ENCODE measurements around the gene PELI2.

The PELI2 gene

DNA sequence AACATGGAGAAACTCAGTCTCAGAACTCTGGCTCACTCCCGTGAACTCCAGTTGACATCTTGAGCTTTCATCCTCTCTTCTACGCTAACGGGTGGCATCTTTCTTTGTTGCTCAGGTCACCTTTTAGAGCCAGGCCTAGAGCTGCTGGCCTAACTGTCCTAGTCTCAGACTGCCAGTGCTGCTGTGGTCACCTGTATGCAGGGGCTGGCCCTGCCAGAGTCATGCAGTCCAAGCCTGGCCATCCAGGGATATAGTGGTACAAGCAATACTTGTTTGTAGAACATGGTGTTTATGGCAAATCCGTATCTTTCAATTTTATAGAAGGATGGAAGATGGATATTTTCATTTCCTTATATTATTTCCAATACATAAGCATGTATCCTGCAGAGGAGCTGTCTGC, 117.2 kb downstream of the PELI2 start:
- Histone ChIP-seq H3K36me3 (ENCODE audit: insufficient read depth, low read length) (no peaks in the 10 kb centered on the region), H3K9me3 (ENCODE audit: low read length) (no peaks in the 10 kb centered on the region), H3K4me3 (ENCODE audit: low read depth in 1 of 2, low read length in 2 of 2) (no peak overlapping the region), H3K9ac (ENCODE audit: low read length) (no peak overlapping the region), H3K27me3 (ENCODE audit: control insufficient read depth in 1 of 2, insufficient read depth in 2 of 2, low read length in 2 of 2) (no peaks in the 10 kb centered on the region), H3K27ac (ENCODE audit: low read depth, low read length) (no peak overlapping the region), H3K4me1 (ENCODE audit: insufficient read depth, low read length) (no peaks in the 10 kb centered on the region)

DNA sequence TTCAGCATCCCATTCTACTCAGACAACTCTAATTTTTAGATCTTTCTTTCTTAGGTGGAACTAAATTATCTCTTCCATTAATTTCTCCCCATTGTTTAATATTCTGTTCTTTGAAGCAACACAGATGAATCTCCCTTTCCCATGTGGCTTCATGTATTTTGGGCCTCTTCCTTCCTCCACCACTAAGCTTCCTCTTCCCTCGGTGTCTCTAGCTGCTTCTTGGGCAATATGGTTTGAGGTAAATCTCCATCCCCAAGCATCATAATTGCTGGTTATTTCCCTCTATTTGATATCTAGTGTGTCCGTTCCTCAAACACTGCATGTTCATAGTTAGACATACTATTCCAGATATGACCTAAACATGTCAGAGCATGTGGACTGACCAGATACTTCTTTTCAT, 119.2 kb downstream of the PELI2 start:
- H3K9ac ChIP-seq (ENCODE audit: low read length) = no peak overlapping the region
- no peaks in the 10 kb centered on the region for H3K36me3 ChIP-seq (ENCODE audit: insufficient read depth, low read length)
- no peak overlapping the region for H3K4me3 ChIP-seq (ENCODE audit: low read depth in 1 of 2, low read length in 2 of 2)
- no peaks in the 10 kb centered on the region for H3K27me3 ChIP-seq (ENCODE audit: control insufficient read depth in 1 of 2, insufficient read depth in 2 of 2, low read length in 2 of 2)
- H3K4me1 ChIP-seq (ENCODE audit: insufficient read depth, low read length) = no peaks in the 10 kb centered on the region
- no peaks in the 10 kb centered on the region for H3K9me3 ChIP-seq (ENCODE audit: low read length)
- no peak overlapping the region for H3K27ac ChIP-seq (ENCODE audit: low read depth, low read length)

- Histone ChIP-seq H3K4me3 (ENCODE audit: low read depth in 1 of 2, low read length in 2 of 2) (no peak overlapping the region), H3K4me1 (ENCODE audit: insufficient read depth, low read length) (peaks cover 6% of the 10 kb centered on the region)
Measured at GRCh38 chr14:56241461-56241860, 123.2 kb downstream of the PELI2 start.

GRCh38 chr14:56243110-56243509, 124.9 kb downstream of the PELI2 start:
- H3K4me3 ChIP-seq (ENCODE audit: low read depth in 1 of 2, low read length in 2 of 2) = no peak overlapping the region
- no peak overlapping the region for H3K9ac ChIP-seq (ENCODE audit: low read length)
- no peaks in the 10 kb centered on the region for H3K36me3 ChIP-seq (ENCODE audit: insufficient read depth, low read length)
- no peak overlapping the region for H3K27ac ChIP-seq (ENCODE audit: low read depth, low read length)
- no peaks in the 10 kb centered on the region for H3K9me3 ChIP-seq (ENCODE audit: low read length)
- H3K27me3 ChIP-seq (ENCODE audit: control insufficient read depth in 1 of 2, insufficient read depth in 2 of 2, low read length in 2 of 2) = no peaks in the 10 kb centered on the region
- H3K4me1 ChIP-seq (ENCODE audit: insufficient read depth, low read length) = peaks cover 6% of the 10 kb centered on the region

More at GRCh38 chr14:56241461-56241860, 123.2 kb downstream of the PELI2 start:
- Histone ChIP-seq H3K9me3 (ENCODE audit: low read length) (no peaks in the 10 kb centered on the region), H3K27ac (ENCODE audit: low read depth, low read length) (no peak overlapping the region), H3K9ac (ENCODE audit: low read length) (no peak overlapping the region), H3K27me3 (ENCODE audit: control insufficient read depth in 1 of 2, insufficient read depth in 2 of 2, low read length in 2 of 2) (no peaks in the 10 kb centered on the region), H3K36me3 (ENCODE audit: insufficient read depth, low read length) (no peaks in the 10 kb centered on the region)

DNA sequence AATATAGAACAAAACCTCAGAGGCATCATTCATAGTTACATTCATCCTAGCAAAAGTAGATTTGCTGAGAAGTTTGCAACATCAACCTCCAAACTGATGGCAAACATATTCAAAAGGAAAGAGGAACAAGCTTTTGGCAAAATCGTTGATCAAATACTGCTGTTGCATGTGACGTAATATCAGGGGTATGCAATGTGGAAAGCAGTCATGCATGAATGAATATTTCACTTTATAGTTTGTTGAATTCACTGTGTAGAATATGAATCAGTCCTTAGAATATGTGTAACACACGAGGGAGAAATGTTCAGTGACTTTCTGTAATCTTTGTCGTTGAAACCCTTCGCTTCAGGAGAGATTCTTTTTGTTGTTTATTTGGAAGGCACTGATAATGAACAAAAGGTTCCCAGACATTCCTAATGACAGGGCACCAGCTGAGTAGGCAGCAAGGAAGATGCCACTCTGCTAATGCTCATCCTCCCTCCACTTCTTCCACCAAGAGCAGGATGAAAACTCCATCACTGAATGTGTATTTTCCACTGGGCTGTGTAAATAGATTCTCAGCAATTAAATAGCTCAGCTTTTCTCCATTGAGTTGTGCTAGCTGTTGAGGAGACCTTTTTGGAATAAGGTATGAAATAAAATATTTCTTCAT, 126.1 kb downstream of the PELI2 start:
- Histone ChIP-seq H3K4me1 (ENCODE audit: insufficient read depth, low read length) (peaks cover 6% of the 10 kb centered on the region), H3K27ac (ENCODE audit: low read depth, low read length) (no peak overlapping the region), H3K9me3 (ENCODE audit: low read length) (no peaks in the 10 kb centered on the region), H3K9ac (ENCODE audit: low read length) (no peak overlapping the region), H3K4me3 (ENCODE audit: low read depth in 1 of 2, low read length in 2 of 2) (no peak overlapping the region), H3K36me3 (ENCODE audit: insufficient read depth, low read length) (no peaks in the 10 kb centered on the region), H3K27me3 (ENCODE audit: control insufficient read depth in 1 of 2, insufficient read depth in 2 of 2, low read length in 2 of 2) (no peaks in the 10 kb centered on the region)

- Histone ChIP-seq H3K4me3 (ENCODE audit: low read depth in 1 of 2, low read length in 2 of 2) (no peak overlapping the region), H3K36me3 (ENCODE audit: insufficient read depth, low read length) (no peaks in the 10 kb centered on the region), H3K27ac (ENCODE audit: low read depth, low read length) (no peak overlapping the region), H3K9me3 (ENCODE audit: low read length) (no peaks in the 10 kb centered on the region), H3K9ac (ENCODE audit: low read length) (no peak overlapping the region), H3K27me3 (ENCODE audit: control insufficient read depth in 1 of 2, insufficient read depth in 2 of 2, low read length in 2 of 2) (no peaks in the 10 kb centered on the region), H3K4me1 (ENCODE audit: insufficient read depth, low read length) (peaks cover 6% of the 10 kb centered on the region)
Measured at GRCh38 chr14:56247495-56248200, 129.4 kb downstream of the PELI2 start.

- H3K9ac ChIP-seq (ENCODE audit: low read length) = no peak overlapping the region
- H3K36me3 ChIP-seq (ENCODE audit: insufficient read depth, low read length) = no peaks in the 10 kb centered on the region
- H3K27ac ChIP-seq (ENCODE audit: low read depth, low read length) = no peak overlapping the region
- no peaks in the 10 kb centered on the region for H3K27me3 ChIP-seq (ENCODE audit: control insufficient read depth in 1 of 2, insufficient read depth in 2 of 2, low read length in 2 of 2)
- peaks cover 6% of the 10 kb centered on the region for H3K4me1 ChIP-seq (ENCODE audit: insufficient read depth, low read length)
- no peak overlapping the region for H3K4me3 ChIP-seq (ENCODE audit: low read depth in 1 of 2, low read length in 2 of 2)
- no peaks in the 10 kb centered on the region for H3K9me3 ChIP-seq (ENCODE audit: low read length)
Measured at GRCh38 chr14:56248442-56248841, 130.2 kb downstream of the PELI2 start.

DNA sequence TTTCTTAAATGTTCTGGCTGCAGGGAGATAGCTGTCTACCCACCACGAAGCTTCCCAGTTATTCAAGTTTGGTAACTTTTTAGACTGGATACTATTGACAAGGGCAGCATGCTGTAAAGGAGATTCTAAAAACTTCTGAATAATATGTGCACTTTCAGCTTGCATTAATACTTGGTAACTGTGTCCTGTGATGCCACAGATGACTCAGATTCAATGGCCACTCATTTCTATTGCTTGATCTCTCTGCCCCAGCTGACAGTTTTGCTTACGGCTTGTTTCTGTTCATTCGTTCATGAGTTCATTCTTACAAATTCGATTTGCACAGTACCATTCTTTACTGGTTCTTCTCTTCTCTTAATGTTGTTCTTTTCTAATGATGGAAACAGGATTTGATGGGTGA, 142.8 kb downstream of the PELI2 start:
- Histone ChIP-seq H3K27ac (ENCODE audit: low read depth, low read length) (no peak overlapping the region), H3K36me3 (ENCODE audit: insufficient read depth, low read length) (no peaks in the 10 kb centered on the region), H3K4me3 (ENCODE audit: low read depth in 1 of 2, low read length in 2 of 2) (no peak overlapping the region), H3K27me3 (ENCODE audit: control insufficient read depth in 1 of 2, insufficient read depth in 2 of 2, low read length in 2 of 2) (no peaks in the 10 kb centered on the region), H3K9me3 (ENCODE audit: low read length) (peaks cover 6% of the 10 kb centered on the region), H3K4me1 (ENCODE audit: insufficient read depth, low read length) (no peaks in the 10 kb centered on the region), H3K9ac (ENCODE audit: low read length) (no peak overlapping the region)

DNA sequence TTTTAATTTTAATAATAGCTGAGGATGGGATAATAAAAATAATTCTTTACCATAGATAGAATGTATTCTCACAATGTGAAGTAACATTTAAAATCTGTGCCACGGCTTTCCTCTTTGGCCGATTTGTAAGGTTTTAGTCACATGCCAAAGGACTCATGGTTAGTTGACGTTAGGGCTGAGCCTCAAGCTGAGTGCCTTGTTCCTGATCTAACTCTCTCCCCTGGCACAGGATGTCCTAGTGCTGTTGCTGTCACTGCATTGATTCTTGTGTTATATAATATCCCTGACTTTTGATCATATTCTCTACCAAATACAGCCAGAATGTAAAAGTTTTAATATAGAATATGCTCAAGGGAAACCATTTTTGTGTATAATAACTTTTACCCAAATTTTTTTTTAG, 144.3 kb downstream of the PELI2 start:
- Histone ChIP-seq H3K27ac (ENCODE audit: low read depth, low read length) (no peak overlapping the region), H3K9ac (ENCODE audit: low read length) (no peak overlapping the region), H3K27me3 (ENCODE audit: control insufficient read depth in 1 of 2, insufficient read depth in 2 of 2, low read length in 2 of 2) (no peaks in the 10 kb centered on the region), H3K4me3 (ENCODE audit: low read depth in 1 of 2, low read length in 2 of 2) (no peak overlapping the region), H3K9me3 (ENCODE audit: low read length) (peaks cover 6% of the 10 kb centered on the region), H3K36me3 (ENCODE audit: insufficient read depth, low read length) (no peaks in the 10 kb centered on the region), H3K4me1 (ENCODE audit: insufficient read depth, low read length) (no peaks in the 10 kb centered on the region)

DNA sequence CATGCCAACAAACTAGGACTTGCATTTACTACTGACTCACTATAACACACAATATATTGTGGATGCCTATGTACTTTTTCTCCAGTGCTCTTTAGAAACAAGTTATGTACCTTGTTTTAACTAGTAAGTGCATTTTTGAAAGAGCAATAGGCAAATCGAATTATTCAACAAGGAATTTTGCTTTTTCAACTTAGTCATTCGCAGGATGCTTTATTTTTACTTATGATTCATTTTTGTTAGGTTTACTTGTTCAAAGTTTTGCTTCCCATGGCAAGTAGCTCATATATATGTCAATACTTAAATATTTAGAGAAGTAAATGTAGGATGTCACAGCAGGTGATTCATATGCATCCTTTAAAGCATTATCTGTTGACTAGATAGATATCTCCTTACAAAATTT, 149.8 kb downstream of the PELI2 start:
- no peak overlapping the region for H3K4me3 ChIP-seq (ENCODE audit: low read depth in 1 of 2, low read length in 2 of 2)
- H3K9ac ChIP-seq (ENCODE audit: low read length) = no peak overlapping the region
- no peaks in the 10 kb centered on the region for H3K36me3 ChIP-seq (ENCODE audit: insufficient read depth, low read length)
- H3K27me3 ChIP-seq (ENCODE audit: control insufficient read depth in 1 of 2, insufficient read depth in 2 of 2, low read length in 2 of 2) = no peaks in the 10 kb centered on the region
- H3K9me3 ChIP-seq (ENCODE audit: low read length) = no peaks in the 10 kb centered on the region
- no peaks in the 10 kb centered on the region for H3K4me1 ChIP-seq (ENCODE audit: insufficient read depth, low read length)
- H3K27ac ChIP-seq (ENCODE audit: low read depth, low read length) = no peak overlapping the region

GRCh38 chr14:56268673-56269072, 150.5 kb downstream of the PELI2 start:
- no peak overlapping the region for H3K4me3 ChIP-seq (ENCODE audit: low read depth in 1 of 2, low read length in 2 of 2)
- no peak overlapping the region for H3K27ac ChIP-seq (ENCODE audit: low read depth, low read length)
- no peaks in the 10 kb centered on the region for H3K27me3 ChIP-seq (ENCODE audit: control insufficient read depth in 1 of 2, insufficient read depth in 2 of 2, low read length in 2 of 2)
- no peaks in the 10 kb centered on the region for H3K4me1 ChIP-seq (ENCODE audit: insufficient read depth, low read length)
- no peaks in the 10 kb centered on the region for H3K9me3 ChIP-seq (ENCODE audit: low read length)
- no peaks in the 10 kb centered on the region for H3K36me3 ChIP-seq (ENCODE audit: insufficient read depth, low read length)
- H3K9ac ChIP-seq (ENCODE audit: low read length) = no peak overlapping the region

- H3K27ac ChIP-seq (ENCODE audit: low read depth, low read length) = no peak overlapping the region
Measured at GRCh38 chr14:56270921-56271320, 152.7 kb downstream of the PELI2 start.

More at GRCh38 chr14:56270921-56271320, 152.7 kb downstream of the PELI2 start:
- Histone ChIP-seq H3K9ac (ENCODE audit: low read length) (no peak overlapping the region), H3K4me1 (ENCODE audit: insufficient read depth, low read length) (no peaks in the 10 kb centered on the region), H3K27me3 (ENCODE audit: control insufficient read depth in 1 of 2, insufficient read depth in 2 of 2, low read length in 2 of 2) (no peaks in the 10 kb centered on the region), H3K4me3 (ENCODE audit: low read depth in 1 of 2, low read length in 2 of 2) (no peak overlapping the region), H3K9me3 (ENCODE audit: low read length) (no peaks in the 10 kb centered on the region), H3K36me3 (ENCODE audit: insufficient read depth, low read length) (no peaks in the 10 kb centered on the region)
